NCI-H1694 (cell line): Measurements from ENCODE around the gene PRAMEF26.
"Not testable (repeated sequence)": the region's sequence is repeated elsewhere in the genome, so short reads cannot be mapped to it uniquely, and the experiment has no call there.

Source experiments
- DNase-seq: peaks from one replicate; lab custom pipeline; 2025; lab: John Stamatoyannopoulos, UW

The PRAMEF26 gene

GRCh38 chr1:13155909-13156308 lies at the start of gene PRAMEF26:
PRAMEF26 (minus strand) TSS chr1:13156009; CDS start chr1:13153095, 2,914 bp downstream.
- not testable (repeated sequence) for DNase-seq

- DNase-seq: not testable (repeated sequence)
Measured at GRCh38 chr1:13201309-13201708, 45.5 kb upstream of the PRAMEF26 start, which contains the start of gene PRAMEF13. PRAMEF13 (minus strand) TSS chr1:13201409; CDS start chr1:13199589, 1,820 bp downstream.

- not testable (repeated sequence) for DNase-seq
Measured at GRCh38 chr1:13171548-13171947, 15.7 kb upstream of the PRAMEF26 start, which contains the start of gene PRAMEF9. PRAMEF9 (plus strand) TSS chr1:13171848; CDS start chr1:13175281, 3,433 bp downstream.

- not testable (repeated sequence) for DNase-seq
Measured at GRCh38 chr1:13165531-13165930, 9.7 kb upstream of the PRAMEF26 start, which contains the start of gene HNRNPCL4. HNRNPCL4 (minus strand) TSS chr1:13165631; CDS start chr1:13165467, 164 bp downstream.

GRCh38 chr1:13116754-13117153 lies 39.1 kb downstream of the PRAMEF26 start, which contains the start of gene HNRNPCL2:
HNRNPCL2 (minus strand) TSS chr1:13116854; CDS start chr1:13116400, 454 bp downstream.
- not testable (repeated sequence) for DNase-seq
